Transverse colon (tissue), 4 donors: ENCODE data around the gene DYRK1B. TPM values are rescaled to one million over a fixed set of nuclear protein-coding genes. Genes with fewer than 3 reads are reported as not detected.

Experiments
- DNase-seq: peaks from one replicate; pipeline ENCODE4 v3.0.0-alpha.2; 2019
- H3K27ac ChIP-seq, 4 donors: fragments of 200-600 bp; sonication (generic); 2 replicates each; pipeline ENCODE4 v1.5.1; 2016 to 2018; ENCODE audit warnings: inconsistent platforms in 4 of 4
- H3K27me3 ChIP-seq: fragments of 200-600 bp; sonication (generic); 2 replicates; pipeline ENCODE4 v1.5.1; 2017; ENCODE audit warnings: inconsistent platforms
- H3K36me3 ChIP-seq, 4 donors: fragments of 200-600 bp; sonication (generic); 2 replicates each; pipeline ENCODE4 v1.5.1; 2017 to 2019; ENCODE audit warnings: inconsistent platforms in 4 of 4
- H3K4me1 ChIP-seq, 4 donors: fragments of 200-600 bp; sonication (generic); 2 replicates each; pipeline ENCODE4 v1.5.1; 2017 to 2020; ENCODE audit warnings: inconsistent platforms in 4 of 4
- H3K4me3 ChIP-seq, 4 donors: fragments of 200-600 bp; sonication (generic); 1 replicate in 1 of 4; 2 replicates in 3 of 4; pipeline versions ENCODE4 v1.5.1 to v1.6.1; 2017 to 2019; ENCODE audit warnings: inconsistent platforms in 4 of 4
- H3K9me3 ChIP-seq, 2 donors: fragments of 200-600 bp; sonication (generic); 2 replicates each; pipeline ENCODE4 v1.5.1; 2017 to 2019; ENCODE audit warnings: inconsistent platforms in 2 of 2
- CTCF ChIP-seq, 5 experiments: fragments of 200-600 bp in 3 of 5; fragments of 450-650 bp in 2 of 5; sonication (generic) in 3 of 5; IDR thresholded peaks; 1 replicate in 2 of 5; 2 replicates in 3 of 5; pipeline ENCODE4 v1.5.1; 2016 to 2017; ENCODE audit warnings: antibody characterized with exemption in 5 of 5, inconsistent platforms in 3 of 5, mild to moderate bottlenecking in 2 of 5, moderate library complexity in 1 of 5
- EP300 ChIP-seq: sonication (generic); formaldehyde crosslinking; IDR thresholded peaks from one replicate; pipeline ENCODE4 v1.6.1; 2017; ENCODE audit warnings: antibody characterized with exemption, low read depth
- POLR2A ChIP-seq: fragments of 450-650 bp; IDR thresholded peaks from one replicate; pipeline ENCODE4 v1.6.1; 2016; ENCODE audit warnings: antibody characterized with exemption, mild to moderate bottlenecking, moderate library complexity
- POLR2AphosphoS5 ChIP-seq, 3 donors: sonication (generic); formaldehyde crosslinking; IDR thresholded peaks; one replicate each; pipeline ENCODE4 v1.6.1; 2016; ENCODE audit warnings: antibody characterized with exemption in 3 of 3
- WGBS, 2 donors: methylation state at CpG; one replicate each; pipeline ENCODE4 v1.1.5; 2018; ENCODE audit warnings: low coverage in 1 of 2; 5-methylcytosine and 5-hydroxymethylcytosine counted together
- in situ Hi-C, 4 donors: fragments of 200-750 bp; cut with MboI; loops; one replicate each; pipeline versions ENCODE4 v1.15.0 to v1.15.1; 2017; ENCODE audit warnings: low sequenced_read_pairs in 3 of 4, low pct_ligation_motif_present in 1 of 4, low pct_unique_long_range_greater_than_20kb in 1 of 4
- intact Hi-C: fragments of 100-400 bp; cut with DNase I; formaldehyde crosslinking; loops from one replicate; pipeline ENCODE4 v1.15.1; 2023; ENCODE audit warnings: low total_unique reads
- total RNA-seq, 4 donors: library from RNA; depleted of rRNA; stranded (reverse); fragments of >200 nt; gene quantifications; one replicate each; pipeline ENCODE4 v1.1.0, GENCODE V29; 2016

Gene DYRK1B
- total RNA-seq, 4 donors from 2014 or later = 13.3 to 16.1 (median 15.1) TPM

GRCh38 chr19:39850892-39851291 lies 16.9 kb upstream of the DYRK1B start:
- no peaks in the 10 kb centered on the region for H3K27me3 ChIP-seq
- 70% methylated on average over 2 of the region's 2 CpGs; no CpG with 5 or more reads in 1 of the 2 donors for WGBS, 2 donors
- no peak overlapping the region for H3K27ac ChIP-seq
- TF ChIP-seq EP300 (no peak), CTCF (IDR thresholded peaks at IDR 0.05) (no peak), POLR2A (no peak), POLR2AphosphoS5 (IDR thresholded peaks at IDR 0.05) (no peak)
- H3K9me3 ChIP-seq = no peaks in the 10 kb centered on the region
- intact Hi-C loops (no loop called here), in situ Hi-C loops (no loop called here)
- no peaks in the 10 kb centered on the region for H3K36me3 ChIP-seq
- no peak overlapping the region for H3K4me3 ChIP-seq
- H3K4me1 ChIP-seq = peaks cover 5 to 14% (median 8%) of the 10 kb centered on the region in 4 donors
- DNase-seq = no peak

GRCh38 chr19:39848392-39848791 lies 14.4 kb upstream of the DYRK1B start:
- no peak for DNase-seq
- TF ChIP-seq CTCF (IDR thresholded peaks at IDR 0.05) (no peak), POLR2A (no peak), POLR2AphosphoS5 (IDR thresholded peaks at IDR 0.05) (no peak), EP300 (no peak)
- H3K27me3 ChIP-seq = no peaks in the 10 kb centered on the region
- peaks cover 15 to 36% (median 26%) of the 10 kb centered on the region in 4 donors for H3K4me1 ChIP-seq
- H3K36me3 ChIP-seq = no peaks in the 10 kb centered on the region
- WGBS, 2 donors = 92 to 100% methylated on average over 1 to 4 of the region's 4 CpGs
- H3K9me3 ChIP-seq = no peaks in the 10 kb centered on the region
- H3K27ac ChIP-seq = no peak overlapping the region
- no peak overlapping the region for H3K4me3 ChIP-seq
- intact Hi-C loops (no loop called here), in situ Hi-C loops (loop anchor here in 2 of 4 donors (10.0 kb wide), 1 partner anchor 54 kb away; no protein-coding TSS in a partner anchor)

GRCh38 chr19:39847525-39847924 lies 13.6 kb upstream of the DYRK1B start:
- intact Hi-C loops = no loop called here

More at GRCh38 chr19:39847525-39847924, 13.6 kb upstream of the DYRK1B start:
- H3K36me3 ChIP-seq = no peaks in the 10 kb centered on the region
- peak overlapping the region in 1 of 4 donors; percentile 82 for H3K27ac ChIP-seq
- peaks cover 15 to 42% (median 28%) of the 10 kb centered on the region in 4 donors for H3K4me1 ChIP-seq
- WGBS, 2 donors = 87% methylated on average over 6 of the region's 6 CpGs; no CpG with 5 or more reads in 1 of the 2 donors
- H3K9me3 ChIP-seq = no peaks in the 10 kb centered on the region
- no peaks in the 10 kb centered on the region for H3K27me3 ChIP-seq
- TF ChIP-seq POLR2A (no peak), EP300 (no peak), CTCF (IDR thresholded peaks at IDR 0.05) (no peak), POLR2AphosphoS5 (IDR thresholded peaks at IDR 0.05) (no peak)
- in situ Hi-C loops = loop anchor here in 2 of 4 donors (10.0 kb wide), 1 partner anchor 53 kb away; no protein-coding TSS in a partner anchor
- H3K4me3 ChIP-seq = no peak overlapping the region
- no peak for DNase-seq
